GM21447 (cell line): ENCODE results near the gene CRX.
"Not testable (repeated sequence)": the region's sequence is repeated elsewhere in the genome, so short reads cannot be mapped to it uniquely, and the experiment has no call there.

Source experiments
- ATAC-seq: cut with Tn5 transposase; IDR thresholded peaks from one replicate; pipeline ENCODE4 v1.9.1; 2021; ENCODE audit not compliant: unreplicated experiment

CRX gene

DNA sequence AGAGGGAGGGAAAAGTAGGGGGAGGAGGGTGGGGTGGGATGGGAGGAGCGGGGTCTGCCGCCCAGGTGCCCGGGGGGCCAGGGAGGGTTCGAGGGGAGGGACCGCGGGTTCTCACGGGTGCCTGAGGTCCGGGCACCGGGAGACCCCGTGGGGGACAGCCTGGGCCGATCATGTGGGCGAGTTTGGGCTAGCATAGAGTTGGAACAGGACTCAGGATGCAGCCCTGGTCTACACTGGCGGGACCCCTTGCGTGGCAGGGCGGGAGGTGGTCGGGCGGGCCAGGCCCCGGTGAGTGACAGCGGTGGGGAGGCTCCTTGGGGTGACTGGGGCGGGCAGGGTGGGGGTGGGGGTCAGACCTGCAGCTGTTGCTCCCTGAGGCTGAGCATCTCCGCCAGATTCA, 18.6 kb upstream of the CRX start:
- ATAC-seq = not testable (repeated sequence)

DNA sequence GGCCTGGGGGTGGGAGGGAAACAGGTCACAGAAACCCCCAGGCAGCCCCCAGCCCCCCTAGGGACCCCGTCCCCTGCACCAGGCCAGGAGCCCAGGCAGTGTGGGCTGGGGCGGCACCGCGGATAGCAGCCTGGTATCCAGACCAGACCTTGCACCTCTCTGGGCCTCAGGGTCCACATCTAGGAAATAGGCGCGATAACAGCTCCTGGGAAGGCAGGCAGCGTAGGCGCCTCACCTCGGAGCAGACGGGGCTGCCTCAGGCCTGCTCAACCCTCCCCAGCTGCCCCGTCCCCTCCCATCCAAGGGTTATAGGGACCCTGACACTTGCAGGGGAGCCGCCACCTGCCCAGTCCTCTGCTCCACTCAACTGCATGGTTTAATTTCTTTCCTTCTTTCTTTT, 18.1 kb upstream of the CRX start:
- ATAC-seq = not testable (repeated sequence)

DNA sequence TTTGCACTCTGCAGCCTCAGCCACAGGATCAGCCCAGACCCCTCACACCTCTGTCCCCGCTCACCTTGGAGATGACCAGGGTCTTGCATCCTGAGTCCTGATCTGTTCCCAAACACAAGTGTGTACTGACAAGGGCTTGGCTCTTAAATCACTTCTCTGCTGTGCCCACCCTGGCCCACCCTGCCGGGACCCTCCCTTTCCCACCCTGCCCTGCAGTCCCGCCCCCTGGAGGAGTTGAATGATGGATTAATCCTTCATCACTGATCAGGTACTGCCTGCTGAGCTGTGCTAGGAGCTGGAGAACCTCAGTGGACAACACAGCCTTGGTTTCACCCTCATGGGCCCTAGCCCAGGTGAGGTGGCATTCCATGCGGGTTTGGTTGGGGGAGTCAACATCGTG, 17.3 kb upstream of the CRX start, which contains the start of gene TPRX1:
TPRX1 (minus strand) TSS at position 101 of the 400 bp plus-strand sequence; CDS start at position 89, 12 bp downstream.
- not testable (repeated sequence) for ATAC-seq

- no peak for ATAC-seq
These were observed 16.4 kb upstream of the CRX start for GRCh38 chr19:47805313-47805712.

GRCh38 chr19:47806435-47806834, 15.3 kb upstream of the CRX start:
- ATAC-seq = no peak

GRCh38 chr19:47813304-47813994, 8.3 kb upstream of the CRX start:
- ATAC-seq = no peak

DNA sequence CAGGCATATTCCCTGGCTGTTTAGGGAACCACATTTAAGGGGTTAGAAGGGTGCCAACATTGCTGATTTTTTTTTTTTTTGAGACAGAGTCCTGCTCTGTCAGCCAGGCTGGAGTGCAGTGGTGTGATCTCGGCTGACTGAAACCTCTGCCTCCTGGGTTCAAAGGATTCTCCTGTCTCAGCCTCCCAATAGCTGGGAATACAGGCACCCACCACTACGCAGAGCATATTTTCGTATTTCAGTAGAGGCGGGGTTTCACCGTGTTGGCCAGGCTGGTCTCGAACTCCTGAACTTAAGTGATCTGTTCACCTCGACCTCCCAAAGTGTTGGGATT, 7.8 kb upstream of the CRX start:
- ATAC-seq = no peak

GRCh38 chr19:47816270-47816669, 5.5 kb upstream of the CRX start:
- not testable (repeated sequence) for ATAC-seq

GRCh38 chr19:47818221-47818620, 3.5 kb upstream of the CRX start:
- ATAC-seq = not testable (repeated sequence)

- ATAC-seq = no peak
These were observed 1.9 kb upstream of the CRX start for GRCh38 chr19:47819858-47820257.

- no peak for ATAC-seq
These were observed 1.3 kb upstream of the CRX start for GRCh38 chr19:47820410-47820809.

DNA sequence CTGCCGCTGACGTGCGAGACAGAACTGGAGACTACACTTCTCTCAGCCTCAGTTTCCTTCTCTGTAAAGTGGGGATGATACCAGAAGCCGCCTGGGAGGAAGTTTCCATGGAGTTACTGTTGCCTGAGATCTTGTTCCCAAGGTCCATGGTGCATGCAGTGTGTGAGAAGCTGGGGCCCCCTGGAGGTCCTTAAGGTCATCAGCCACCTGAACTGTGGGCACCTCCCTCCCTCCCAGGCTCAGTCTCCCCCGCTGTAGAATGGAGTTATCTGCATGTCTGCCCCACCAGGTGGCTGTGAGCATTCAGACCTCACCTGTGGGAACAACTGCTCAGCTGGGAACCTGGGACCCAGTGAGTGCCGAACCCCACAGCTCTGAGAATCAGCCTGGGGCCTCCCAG, 2.7 kb downstream of the CRX start:
- no peak for ATAC-seq

- ATAC-seq = no peak
These were observed 5.1 kb downstream of the CRX start for GRCh38 chr19:47826800-47827199.

GRCh38 chr19:47832723-47833122, 11.0 kb downstream of the CRX start:
- no peak for ATAC-seq

GRCh38 chr19:47836038-47836437, 14.3 kb downstream of the CRX start:
- no peak for ATAC-seq

- ATAC-seq = no peak
These were observed 17.7 kb downstream of the CRX start for GRCh38 chr19:47839411-47839810.

- no peak for ATAC-seq
These were observed 18.2 kb downstream of the CRX start for GRCh38 chr19:47839913-47840312.

DNA sequence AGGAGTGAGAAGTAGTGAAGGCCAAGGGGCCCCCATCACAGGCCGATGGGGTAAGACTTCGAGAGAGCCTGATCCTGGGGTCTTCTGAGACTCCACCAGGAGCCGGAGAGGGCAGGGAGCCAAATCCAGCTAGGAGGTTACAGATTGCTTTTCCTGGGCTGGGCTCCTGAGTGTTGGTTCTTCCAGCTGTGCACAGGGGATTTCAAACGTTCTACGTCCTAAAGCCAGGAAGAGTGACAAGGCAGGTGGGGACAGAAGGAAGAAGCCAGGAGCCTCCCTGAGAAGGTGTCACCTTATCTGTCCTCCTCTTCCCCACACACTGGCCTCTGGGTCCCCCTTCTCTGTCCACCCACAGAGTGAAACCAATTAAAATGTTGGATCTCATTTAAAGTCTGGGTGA, 21.2 kb downstream of the CRX start:
- no peak for ATAC-seq

DNA sequence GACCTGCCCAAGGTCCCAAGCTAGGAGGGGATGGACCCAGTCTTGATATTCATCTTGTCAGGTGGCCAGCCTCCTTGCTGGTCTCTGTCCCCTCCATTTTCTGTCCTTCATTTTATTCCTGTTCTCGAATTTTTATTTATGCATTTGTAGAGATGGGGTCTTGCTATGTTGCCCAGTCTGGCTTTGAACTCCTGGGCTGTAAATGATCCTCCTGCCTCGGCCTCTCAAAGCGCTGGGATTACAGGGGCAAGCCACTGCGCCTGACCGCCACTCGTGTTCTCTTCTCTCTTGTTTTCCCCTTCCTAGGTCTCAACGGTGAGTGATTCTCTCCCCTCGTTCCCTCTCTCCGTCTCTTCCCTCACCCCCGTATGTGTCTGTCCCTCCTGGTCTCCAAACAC, 26.7 kb downstream of the CRX start:
- no peak for ATAC-seq

DNA sequence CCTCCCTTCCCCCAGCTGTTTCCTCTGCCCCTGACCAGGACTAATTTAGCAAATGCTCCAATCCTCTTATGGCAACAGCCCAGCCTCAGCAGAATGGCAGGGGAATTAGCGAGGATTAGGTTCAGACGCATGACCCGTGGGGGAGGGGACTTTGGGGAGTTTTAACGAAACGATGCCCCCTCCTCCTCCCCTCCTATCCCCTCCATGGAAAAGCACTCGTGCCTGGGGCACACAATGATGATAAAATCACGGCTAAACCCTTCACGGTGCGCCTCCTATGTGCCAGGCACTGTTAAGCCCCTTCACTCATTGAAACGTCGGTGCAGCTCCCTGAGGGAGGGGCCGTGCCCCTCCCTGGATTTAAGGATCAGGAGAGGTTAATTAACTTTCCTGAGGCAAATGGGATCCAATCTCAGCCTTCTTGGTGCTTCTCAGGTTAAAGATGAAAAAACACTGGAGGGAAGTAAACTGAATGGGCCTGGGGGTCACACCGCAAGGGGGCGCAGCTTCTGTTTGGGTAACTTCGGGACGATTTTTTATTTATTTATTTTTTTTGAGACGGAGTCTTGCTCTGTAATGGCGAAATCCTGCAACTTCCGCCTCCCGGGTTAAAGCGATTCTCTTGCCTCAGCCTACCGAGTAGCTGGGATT, 27.2 kb downstream of the CRX start:
- no peak for ATAC-seq

GRCh38 chr19:47853003-47853402, 31.3 kb downstream of the CRX start:
- no peak for ATAC-seq

DNA sequence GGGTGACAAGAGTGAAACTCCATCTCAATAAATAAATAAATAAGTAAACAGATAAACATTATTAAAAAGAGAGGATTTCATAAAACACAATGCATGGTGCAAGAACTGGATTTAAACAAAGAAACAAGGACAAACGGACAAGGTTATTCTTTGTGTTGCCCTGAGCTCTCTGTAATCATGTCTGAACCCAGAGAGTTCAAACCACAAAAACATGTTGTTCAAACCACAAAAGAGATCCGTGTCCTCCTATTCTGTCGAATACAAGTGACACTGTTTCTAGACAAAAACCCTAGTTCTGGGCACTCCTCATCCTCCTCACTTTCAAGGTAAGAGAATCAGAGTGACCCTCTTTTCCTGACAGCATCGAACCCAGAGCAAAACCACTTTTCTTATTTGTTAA, 32.7 kb downstream of the CRX start:
- ATAC-seq = no peak

GRCh38 chr19:47858231-47858630, 36.5 kb downstream of the CRX start:
- not testable (repeated sequence) for ATAC-seq
